ENCODE data around the gene SLC25A1. TPM values are rescaled to one million over a fixed set of nuclear protein-coding genes. Genes with fewer than 3 reads are reported as not detected.

SLC25A1 gene
- total RNA-seq, 1 donor from 2014 or later: 152 TPM

DNA sequence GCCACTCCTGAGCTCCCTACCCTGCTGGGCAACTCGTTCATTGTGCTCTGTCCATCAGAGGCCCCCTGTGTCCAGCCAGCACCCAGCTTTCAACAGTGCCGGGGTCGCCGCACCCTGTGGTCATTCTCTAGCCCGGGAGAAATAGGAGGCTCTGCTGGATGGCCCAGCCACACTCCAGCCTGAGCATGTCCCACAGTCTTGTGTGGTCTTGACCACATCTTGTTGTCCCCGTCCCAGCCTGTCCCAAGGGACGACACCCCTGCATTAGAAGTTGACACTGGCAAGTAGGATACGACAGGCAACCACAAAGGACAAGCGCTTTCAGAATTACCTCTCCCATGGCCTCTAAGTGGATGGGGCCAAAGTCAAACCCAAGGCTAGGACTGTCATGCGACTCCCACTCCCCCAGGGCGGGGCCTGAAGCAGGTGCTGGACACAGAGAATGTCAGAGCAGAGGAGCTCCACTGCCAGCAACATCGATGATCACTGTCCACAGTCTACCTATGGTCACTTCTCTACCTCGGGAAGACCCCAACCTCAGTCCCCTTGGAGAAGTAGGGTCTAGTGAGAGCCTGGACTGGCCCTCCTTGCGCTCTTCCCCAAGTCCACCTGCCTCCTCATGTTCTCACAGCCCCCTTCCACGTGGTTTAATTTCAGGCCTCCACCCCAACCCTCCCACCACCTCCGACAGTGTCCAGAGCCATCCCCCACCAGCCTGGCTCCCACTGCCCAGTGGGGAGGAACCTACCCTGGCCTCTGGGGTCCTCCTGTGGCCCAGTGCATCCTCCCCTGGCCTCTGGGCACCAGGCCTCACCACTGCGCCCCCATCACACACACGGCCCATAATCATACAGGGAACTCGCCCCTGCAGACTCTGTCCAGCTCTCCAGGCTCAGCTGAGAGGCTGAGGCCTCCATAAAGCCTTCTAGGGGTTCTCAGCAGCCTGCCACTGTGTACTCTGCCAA lies 51.9 kb downstream of the SLC25A1 start:
- ATAC-seq (no peak), DNase-seq (ENCODE audit: low spot score) (no peak)

Other genes with a start within 250 kb of the SLC25A1 start
- 35.6 TPM for gene PRODH, start 242.4 kb downstream of the SLC25A1 start, total RNA-seq
- 30.5 TPM for gene DGCR2, start 56.3 kb downstream of the SLC25A1 start, total RNA-seq
- not detected for gene TSSK2, start 47.4 kb downstream of the SLC25A1 start, total RNA-seq
- 5.2 TPM for gene ESS2, start 34.1 kb downstream of the SLC25A1 start, total RNA-seq
- not detected for gene GSC2, start 28.4 kb downstream of the SLC25A1 start, total RNA-seq
- 4.5 TPM for gene CLTCL1, start 113.0 kb upstream of the SLC25A1 start, total RNA-seq